ENCODE results near the gene MANBA.

GRCh38 chr4:102780476-102781144 lies 19.8 kb upstream of the MANBA start:
- no peak for TF ChIP-seq SIN3A (IDR thresholded peaks at IDR 0.05; ENCODE audit: borderline replicate concordance, insufficient read depth, low read length)
- TF ChIP-seq POLR2AphosphoS5 (IDR thresholded peaks at IDR 0.05; ENCODE audit: low read depth, low read length) = no peak
- TF ChIP-seq, protein P1, sequence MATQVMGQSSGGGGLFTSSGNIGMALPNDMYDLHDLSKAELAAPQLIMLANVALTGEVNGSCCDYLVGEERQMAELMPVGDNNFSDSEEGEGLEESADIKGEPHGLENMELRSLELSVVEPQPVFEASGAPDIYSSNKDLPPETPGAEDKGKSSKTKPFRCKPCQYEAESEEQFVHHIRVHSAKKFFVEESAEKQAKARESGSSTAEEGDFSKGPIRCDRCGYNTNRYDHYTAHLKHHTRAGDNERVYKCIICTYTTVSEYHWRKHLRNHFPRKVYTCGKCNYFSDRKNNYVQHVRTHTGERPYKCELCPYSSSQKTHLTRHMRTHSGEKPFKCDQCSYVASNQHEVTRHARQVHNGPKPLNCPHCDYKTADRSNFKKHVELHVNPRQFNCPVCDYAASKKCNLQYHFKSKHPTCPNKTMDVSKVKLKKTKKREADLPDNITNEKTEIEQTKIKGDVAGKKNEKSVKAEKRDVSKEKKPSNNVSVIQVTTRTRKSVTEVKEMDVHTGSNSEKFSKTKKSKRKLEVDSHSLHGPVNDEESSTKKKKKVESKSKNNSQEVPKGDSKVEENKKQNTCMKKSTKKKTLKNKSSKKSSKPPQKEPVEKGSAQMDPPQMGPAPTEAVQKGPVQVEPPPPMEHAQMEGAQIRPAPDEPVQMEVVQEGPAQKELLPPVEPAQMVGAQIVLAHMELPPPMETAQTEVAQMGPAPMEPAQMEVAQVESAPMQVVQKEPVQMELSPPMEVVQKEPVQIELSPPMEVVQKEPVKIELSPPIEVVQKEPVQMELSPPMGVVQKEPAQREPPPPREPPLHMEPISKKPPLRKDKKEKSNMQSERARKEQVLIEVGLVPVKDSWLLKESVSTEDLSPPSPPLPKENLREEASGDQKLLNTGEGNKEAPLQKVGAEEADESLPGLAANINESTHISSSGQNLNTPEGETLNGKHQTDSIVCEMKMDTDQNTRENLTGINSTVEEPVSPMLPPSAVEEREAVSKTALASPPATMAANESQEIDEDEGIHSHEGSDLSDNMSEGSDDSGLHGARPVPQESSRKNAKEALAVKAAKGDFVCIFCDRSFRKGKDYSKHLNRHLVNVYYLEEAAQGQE (IDR thresholded peaks at IDR 0.05; ENCODE audit: insufficient read depth in 1 of 2, low read depth in 2 of 2, low read length in 2 of 2) = no peak
- TF ChIP-seq TAF1 (IDR thresholded peaks at IDR 0.05; ENCODE audit: borderline replicate concordance, insufficient read depth, low read length) = no peak

Measured in PFSK-1 (cell line).